Type B pancreatic cell (in vitro differentiated cells): ENCODE results near the gene C19orf25. TPM values are rescaled to one million over a fixed set of nuclear protein-coding genes. Genes with fewer than 3 reads are reported as not detected.

Experiments
- DNase-seq: peaks from one replicate; pipeline ENCODE4 v3.0.0; 2021; ENCODE audit warnings: mixed read lengths; ENCODE audit not compliant: unreplicated experiment; ENCODE audit errors: extremely low spot score
- H3K27ac Mint-ChIP-seq: 2 replicates; pipeline ENCODE4 v1.8.0; 2021; ENCODE audit warnings: mild to moderate bottlenecking, mixed read lengths
- H3K27me3 Mint-ChIP-seq: 2 replicates; pipeline ENCODE4 v1.8.0; 2021; ENCODE audit warnings: mixed read lengths
- H3K36me3 Mint-ChIP-seq: 2 replicates; pipeline ENCODE4 v1.8.0; 2021; ENCODE audit warnings: mixed read lengths
- H3K4me1 Mint-ChIP-seq: one replicate; pipeline ENCODE4 v1.8.0; 2021; ENCODE audit warnings: mixed read lengths; ENCODE audit not compliant: unreplicated experiment
- H3K4me3 Mint-ChIP-seq: 2 replicates; pipeline ENCODE4 v1.8.0; 2021; ENCODE audit warnings: mild to moderate bottlenecking, mixed read lengths
- H3K9me3 Mint-ChIP-seq: 2 replicates; pipeline ENCODE4 v1.8.0; 2021; ENCODE audit warnings: mixed read lengths
- CTCF ChIP-seq: fragments of 200-600 bp; sonication (generic); conservative IDR thresholded peaks from 2 replicates; pipeline ENCODE4 v1.5.0; 2021; ENCODE audit warnings: antibody characterized with exemption, mild to moderate bottlenecking
- total RNA-seq: library from RNA; stranded (reverse); gene quantifications from 2 replicates; pipeline ENCODE4 v1.2.1, GENCODE V29; 2021; ENCODE audit warnings: low replicate concordance

C19orf25 gene
- total RNA-seq, 1 donor from 2014 or later: 37.5 TPM

GRCh38 chr19:1514295-1514661 is 35.3 kb upstream of the C19orf25 start:
- Mint-ChIP-seq H3K27ac (no peak overlapping the region), H3K36me3 (no peaks in the 10 kb centered on the region), H3K4me1 (peaks cover 5% of the 10 kb centered on the region), H3K27me3 (peaks cover 59% of the 10 kb centered on the region), H3K4me3 (peak overlapping the region; percentile 31), H3K9me3 (peaks cover 4% of the 10 kb centered on the region)
- no peak for DNase-seq
- TF ChIP-seq CTCF: no peak

GRCh38 chr19:1513499-1514294 is 34.7 kb upstream of the C19orf25 start:
- Mint-ChIP-seq H3K9me3 (peaks cover 4% of the 10 kb centered on the region), H3K4me1 (peaks cover 5% of the 10 kb centered on the region), H3K36me3 (no peaks in the 10 kb centered on the region), H3K27me3 (peaks cover 58% of the 10 kb centered on the region), H3K4me3 (peak overlapping the region; percentile 31), H3K27ac (no peak overlapping the region)
- TF ChIP-seq CTCF: peak; percentile 72
- no peak for DNase-seq

- DNase-seq: no peak
These were observed 33.9 kb upstream of the C19orf25 start, which contains the start of gene ADAMTSL5 for GRCh38 chr19:1512671-1513498. Gene ADAMTSL5 (minus strand): TSS chr19:1513019. CDS start chr19:1510943, 2,076 bp downstream.

DNA sequence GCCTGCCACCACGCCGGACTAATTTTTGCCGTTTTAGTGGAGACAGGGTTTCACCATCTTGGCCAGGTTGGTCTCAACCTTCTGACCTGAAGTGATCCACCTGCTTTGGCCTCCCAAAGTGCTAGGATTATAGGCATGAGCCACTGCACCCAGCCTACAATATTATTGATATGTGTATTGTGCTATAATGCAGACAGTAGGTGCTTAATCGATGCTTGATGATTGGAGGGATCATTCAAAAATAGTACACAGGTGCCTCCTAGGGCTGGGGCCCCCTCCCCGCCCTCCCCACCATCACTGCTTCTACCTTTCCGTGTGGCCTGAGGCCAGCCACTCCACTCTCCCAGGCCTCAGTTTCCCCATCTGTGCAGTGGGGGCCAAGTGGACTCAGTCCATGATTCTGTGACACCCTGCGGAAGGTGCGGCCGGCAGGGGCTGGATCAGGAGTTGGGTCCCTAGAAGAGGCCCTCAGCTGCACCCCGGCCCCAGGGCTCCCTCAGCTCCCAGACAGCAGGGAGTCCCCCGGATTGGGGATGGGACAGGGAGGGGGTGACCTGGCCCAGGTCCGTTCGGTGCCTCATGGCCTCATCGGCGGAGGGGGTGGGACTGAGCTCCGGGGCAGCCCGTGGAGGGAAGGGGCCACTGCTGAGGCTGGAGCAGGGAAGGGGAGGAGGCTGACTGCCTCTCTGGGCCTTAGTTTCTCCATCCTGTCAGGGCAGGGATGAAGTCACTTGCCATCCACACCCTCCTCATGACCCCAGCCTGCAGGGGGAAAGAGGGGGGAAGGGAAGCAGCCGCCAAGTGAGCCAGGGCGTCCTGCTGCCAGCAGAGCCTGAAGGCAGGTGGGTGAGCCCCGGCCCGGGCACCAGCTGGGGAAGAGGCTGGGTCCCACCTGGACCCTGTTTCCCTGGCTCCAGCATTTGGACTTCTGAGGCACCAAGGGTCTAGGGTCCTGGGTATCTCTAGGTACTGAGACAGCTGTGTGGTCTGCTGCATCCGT is 32.6 kb upstream of the C19orf25 start:
- Mint-ChIP-seq H3K9me3 (peaks cover 7% of the 10 kb centered on the region), H3K27me3 (peaks cover 48% of the 10 kb centered on the region), H3K4me3 (peak overlapping the region; percentile 72), H3K36me3 (no peaks in the 10 kb centered on the region), H3K27ac (peak overlapping the region; percentile 34), H3K4me1 (peaks cover 11% of the 10 kb centered on the region)
- DNase-seq: peak; percentile 67
- TF ChIP-seq CTCF: no peak

More at GRCh38 chr19:1512671-1513498, 33.9 kb upstream of the C19orf25 start, which contains the start of gene ADAMTSL5:
- Mint-ChIP-seq H3K9me3 (peaks cover 4% of the 10 kb centered on the region), H3K4me1 (peaks cover 6% of the 10 kb centered on the region), H3K27me3 (peaks cover 50% of the 10 kb centered on the region), H3K4me3 (peak within 1 kb of the TSS; percentile 72), H3K27ac (peak within 1 kb of the TSS; percentile 51), H3K36me3 (no peaks in the 10 kb centered on the region)
- TF ChIP-seq CTCF: no peak

GRCh38 chr19:1510807-1511206 is 31.8 kb upstream of the C19orf25 start:
- H3K27ac Mint-ChIP-seq: peak overlapping the region; percentile 43
- H3K4me3 Mint-ChIP-seq: peak overlapping the region; percentile 43
- H3K27me3 Mint-ChIP-seq: peaks cover 42% of the 10 kb centered on the region
- peaks cover 3% of the 10 kb centered on the region for H3K9me3 Mint-ChIP-seq
- peaks cover 11% of the 10 kb centered on the region for H3K4me1 Mint-ChIP-seq
- TF ChIP-seq CTCF: no peak
- no peak for DNase-seq
- H3K36me3 Mint-ChIP-seq: no peaks in the 10 kb centered on the region
